H9 (cell line): ENCODE results near the gene TSTD1. TPM values are rescaled to one million over a fixed set of nuclear protein-coding genes. Genes with fewer than 3 reads are reported as not detected.

Experiments used
- DNase-seq: peaks from one replicate; pipeline ENCODE4 v3.0.0-alpha.2; 2017
- H2AFZ ChIP-seq: one replicate; pipeline ENCODE4 v1.6.1; 2013; ENCODE audit warnings: mild to moderate bottlenecking, low read length, control low read depth, moderate library complexity
- H2AK5ac ChIP-seq: 2 replicates; pipeline ENCODE4 v1.6.1; 2013; ENCODE audit warnings: low read length, control low read depth, mixed read lengths; ENCODE audit not compliant: insufficient read length
- H2BK120ac ChIP-seq: one replicate; pipeline ENCODE4 v1.6.1; 2013; ENCODE audit warnings: low read depth, mild to moderate bottlenecking, low read length, control low read depth, inconsistent platforms; ENCODE audit not compliant: poor library complexity, severe bottlenecking
- H2BK12ac ChIP-seq: 2 replicates; pipeline ENCODE4 v1.6.1; 2013; ENCODE audit warnings: low read length, control low read depth, mixed read lengths, low read depth; ENCODE audit not compliant: insufficient read length
- H2BK15ac ChIP-seq: 2 replicates; pipeline ENCODE4 v1.6.1; 2013; ENCODE audit warnings: low read depth, low read length, control low read depth
- H2BK20ac ChIP-seq: one replicate; pipeline ENCODE4 v1.6.1; 2013; ENCODE audit warnings: low read depth, mild to moderate bottlenecking, low read length, control low read depth, inconsistent platforms; ENCODE audit not compliant: poor library complexity, severe bottlenecking
- H2BK5ac ChIP-seq: 2 replicates; pipeline ENCODE4 v1.6.1; 2013; ENCODE audit warnings: low read length, control low read depth, mixed read lengths; ENCODE audit not compliant: insufficient read length
- H3K14ac ChIP-seq: 2 replicates; pipeline ENCODE4 v1.6.1; 2013; ENCODE audit warnings: low read length, control low read depth; ENCODE audit not compliant: insufficient read depth
- H3K18ac ChIP-seq: 2 replicates; pipeline ENCODE4 v1.6.1; 2013; ENCODE audit warnings: low read depth, mild to moderate bottlenecking, mixed read lengths, low read length, control low read depth; ENCODE audit not compliant: insufficient read length
- H3K23ac ChIP-seq: 2 replicates; pipeline ENCODE4 v1.6.1; 2013; ENCODE audit warnings: low read length, control low read depth, mixed read lengths, low read depth; ENCODE audit not compliant: insufficient read length
- H3K23me2 ChIP-seq: 2 replicates; pipeline ENCODE4 v1.6.1; 2013; ENCODE audit warnings: low read depth, mild to moderate bottlenecking, mixed read lengths, low read length, control low read depth; ENCODE audit not compliant: insufficient read length, poor library complexity, severe bottlenecking
- H3K27ac ChIP-seq: 2 replicates; pipeline ENCODE4 v1.5.1; 2013; ENCODE audit warnings: low read length, control low read depth, mixed read lengths, low read depth; ENCODE audit not compliant: insufficient read length
- H3K27me3 ChIP-seq: 2 replicates; pipeline ENCODE4 v1.6.1; 2013; ENCODE audit warnings: low read length, control low read depth, inconsistent platforms; ENCODE audit not compliant: insufficient read depth
- H3K4ac ChIP-seq: 2 replicates; pipeline ENCODE4 v1.6.1; 2013; ENCODE audit warnings: low read depth, mild to moderate bottlenecking, control low read depth, inconsistent platforms, low read length, moderate library complexity
- H3K4me1 ChIP-seq: 2 replicates; pipeline ENCODE4 v1.6.1; 2013; ENCODE audit warnings: low read length, control low read depth, inconsistent platforms; ENCODE audit not compliant: insufficient read depth
- H3K4me2 ChIP-seq: 2 replicates; pipeline ENCODE4 v1.6.1; 2013; ENCODE audit warnings: low read length, control low read depth, mixed read lengths; ENCODE audit not compliant: insufficient read length, insufficient read depth
- H3K56ac ChIP-seq: 2 replicates; pipeline ENCODE4 v1.6.1; 2013; ENCODE audit warnings: low read depth, mild to moderate bottlenecking, mixed read lengths, low read length, control low read depth; ENCODE audit not compliant: insufficient read length
- H3K79me1 ChIP-seq: 2 replicates; pipeline ENCODE4 v1.6.1; 2013; ENCODE audit warnings: low read depth, mild to moderate bottlenecking, moderate library complexity, low read length, control low read depth, inconsistent platforms; ENCODE audit not compliant: insufficient read depth, poor library complexity, severe bottlenecking
- H3K79me2 ChIP-seq: 2 replicates; pipeline ENCODE4 v1.6.1; 2013; ENCODE audit warnings: low read length, control low read depth, inconsistent platforms; ENCODE audit not compliant: insufficient read depth
- H3K9ac ChIP-seq: 2 replicates; pipeline ENCODE4 v1.6.1; 2013; ENCODE audit warnings: low read length, control low read depth, mixed read lengths; ENCODE audit not compliant: insufficient read length; ENCODE audit errors: extremely low read depth
- H3K9me3 ChIP-seq: one replicate; pipeline ENCODE4 v1.6.1; 2013; ENCODE audit warnings: low read depth, low read length, inconsistent platforms; ENCODE audit not compliant: control insufficient read depth
- H3T11ph ChIP-seq: one replicate; pipeline ENCODE4 v1.6.1; 2013; ENCODE audit warnings: mild to moderate bottlenecking, low read length, control low read depth, inconsistent platforms
- H4K20me1 ChIP-seq: one replicate; pipeline ENCODE4 v1.6.1; 2013; ENCODE audit not compliant: control insufficient read depth, insufficient read length, insufficient read depth
- H4K5ac ChIP-seq: 2 replicates; pipeline ENCODE4 v1.6.1; 2013; ENCODE audit warnings: low read depth, mild to moderate bottlenecking, mixed read lengths, low read length, control low read depth; ENCODE audit not compliant: insufficient read length
- H4K8ac ChIP-seq: replicated peaks from 2 replicates; pipeline ENCODE4 v1.6.1; 2013; ENCODE audit warnings: low read length, control low read depth, mixed read lengths, low read depth; ENCODE audit not compliant: insufficient read length
- H4K91ac ChIP-seq: 2 replicates; pipeline ENCODE4 v1.6.1; 2013; ENCODE audit warnings: low read depth, mild to moderate bottlenecking, moderate library complexity, mixed read lengths, low read length, control low read depth; ENCODE audit not compliant: insufficient read length
- H3K27ac Mint-ChIP-seq, 3 experiments: 2 replicates in 2 of 3; 3 replicates in 1 of 3; pipeline ENCODE4 v1.8.0; 2020 to 2021; ENCODE audit warnings: mixed read lengths in 3 of 3, mild to moderate bottlenecking in 1 of 3, moderate library complexity in 1 of 3
- H3K27me3 Mint-ChIP-seq: 2 replicates; pipeline ENCODE4 v1.8.0; 2021; ENCODE audit warnings: low read depth, mild to moderate bottlenecking, moderate library complexity, mixed read lengths
- H3K36me3 Mint-ChIP-seq, 3 experiments: 2 replicates in 2 of 3; 3 replicates in 1 of 3; pipeline ENCODE4 v1.8.0; 2020 to 2021; ENCODE audit warnings: low read depth in 3 of 3, mixed read lengths in 3 of 3; ENCODE audit not compliant: insufficient read depth in 1 of 3
- H3K4me1 Mint-ChIP-seq, 2 experiments: 2 replicates each; pipeline ENCODE4 v1.8.0; 2020; ENCODE audit warnings: mixed read lengths in 2 of 2
- H3K4me3 Mint-ChIP-seq, 2 experiments: 2 replicates in 1 of 2; 3 replicates in 1 of 2; pipeline ENCODE4 v1.8.0; 2020 to 2021; ENCODE audit warnings: mild to moderate bottlenecking in 2 of 2, mixed read lengths in 2 of 2, moderate library complexity in 1 of 2
- H3K9me3 Mint-ChIP-seq, 2 experiments: 2 replicates in 1 of 2; 3 replicates in 1 of 2; pipeline ENCODE4 v1.8.0; 2020; ENCODE audit warnings: mild to moderate bottlenecking in 2 of 2, mixed read lengths in 2 of 2, moderate library complexity in 1 of 2
- WGBS: extraction: QIAGEN DNeasy Blood & Tissue Kit; methylation state at CpG from one replicate; pipeline ENCODE4 v1.1.7; 2013; ENCODE audit warnings: missing lambda C conversion rate, low lambda C conversion rate, mixed read lengths; ENCODE audit not compliant: insufficient read length; ENCODE audit errors: extremely low coverage; 5-methylcytosine and 5-hydroxymethylcytosine counted together
- total RNA-seq: library from RNA; stranded (reverse); gene quantifications from 2 replicates; pipeline ENCODE4 v1.2.1, GENCODE V29; 2021
- TF ChIP-seq, protein P1 (sequence below): fragments of 200-600 bp; sonication (generic); conservative IDR thresholded peaks from 3 replicates; pipeline ENCODE4 v1.8.0; 2021; ENCODE audit warnings: antibody characterized with exemption, mild to moderate bottlenecking

TSTD1 gene
- total RNA-seq, 1 experiment from 2014 or later: 73.7 TPM

DNA sequence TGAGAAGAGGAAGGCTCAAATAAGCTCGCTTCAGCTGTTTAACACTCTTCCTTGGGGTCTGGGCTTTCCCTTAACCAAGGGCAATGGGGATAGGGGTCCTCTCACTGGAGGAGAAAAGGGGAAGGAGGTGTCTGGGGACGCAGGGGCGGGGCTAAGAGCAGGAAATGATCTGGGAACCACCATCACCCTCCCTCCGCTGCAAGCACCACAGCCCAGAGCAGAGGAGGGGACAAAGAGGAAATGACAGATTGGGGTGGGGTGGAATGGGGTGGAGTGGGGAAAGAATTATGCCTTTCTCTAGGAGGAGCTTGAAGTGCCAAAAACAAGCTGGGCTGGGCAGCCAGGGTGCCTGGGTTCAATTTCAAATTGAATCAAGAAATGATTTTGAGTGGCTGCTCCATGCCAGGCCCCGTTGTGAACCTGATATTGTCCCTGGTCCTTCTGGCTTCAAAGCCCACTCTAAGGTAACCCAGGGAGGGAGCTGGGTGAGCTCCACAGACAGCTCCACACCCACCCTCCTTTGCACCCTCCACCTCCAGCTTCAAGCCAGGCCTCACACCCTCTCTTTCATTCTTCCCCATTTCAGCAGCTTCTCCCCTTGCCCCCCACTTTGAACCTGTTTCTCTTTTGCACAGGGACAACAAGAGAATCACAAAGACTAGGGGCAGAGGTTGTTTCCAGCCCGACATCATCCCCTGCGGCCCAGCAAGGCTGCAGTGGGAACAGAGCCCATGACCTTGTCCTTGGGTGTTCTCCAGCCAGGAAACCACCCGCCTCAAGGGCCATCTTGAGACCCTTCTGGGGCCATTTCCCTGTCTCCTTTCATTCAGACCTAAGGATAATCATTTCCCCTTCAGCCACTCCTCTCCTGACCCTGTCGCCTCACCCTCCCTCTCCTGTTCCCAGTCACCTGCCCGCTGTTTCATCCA is 29.8 kb upstream of the TSTD1 start:
- Histone ChIP-seq H3K27me3 (no peaks in the 10 kb centered on the region), H3K79me1 (no peaks in the 10 kb centered on the region), H3K14ac (no peak overlapping the region; the same call in 1 of the 2 replicates), H3K4me1 (no peaks in the 10 kb centered on the region; the same call in 1 of the 2 replicates), H3K9me3 (no peaks in the 10 kb centered on the region), H3K4ac (no peak overlapping the region), H4K8ac (no peak overlapping the region), H2BK5ac (no peak overlapping the region), H2BK20ac (no peak overlapping the region), H3K23me2 (no peaks in the 10 kb centered on the region), H4K5ac (no peak overlapping the region), H3T11ph (no peak overlapping the region), H3K9ac (no peak overlapping the region), H2BK15ac (no peak overlapping the region), H2BK12ac (no peak overlapping the region), H2AK5ac (no peak overlapping the region), H3K27ac (no peak overlapping the region), H4K20me1 (no peaks in the 10 kb centered on the region), H2AFZ (no peak overlapping the region), H3K4me2 (no peak overlapping the region), H3K23ac (no peak overlapping the region), H3K18ac (no peak overlapping the region), H3K79me2 (no peaks in the 10 kb centered on the region), H2BK120ac (no peak overlapping the region), H3K56ac (no peak overlapping the region), H4K91ac (no peak overlapping the region)
- H3K9me3 Mint-ChIP-seq: no peaks in the 10 kb centered on the region
- WGBS: no CpG with 5 or more reads among the region's 10 CpGs
- DNase-seq: peak; percentile 65
- TF ChIP-seq, protein P1, sequence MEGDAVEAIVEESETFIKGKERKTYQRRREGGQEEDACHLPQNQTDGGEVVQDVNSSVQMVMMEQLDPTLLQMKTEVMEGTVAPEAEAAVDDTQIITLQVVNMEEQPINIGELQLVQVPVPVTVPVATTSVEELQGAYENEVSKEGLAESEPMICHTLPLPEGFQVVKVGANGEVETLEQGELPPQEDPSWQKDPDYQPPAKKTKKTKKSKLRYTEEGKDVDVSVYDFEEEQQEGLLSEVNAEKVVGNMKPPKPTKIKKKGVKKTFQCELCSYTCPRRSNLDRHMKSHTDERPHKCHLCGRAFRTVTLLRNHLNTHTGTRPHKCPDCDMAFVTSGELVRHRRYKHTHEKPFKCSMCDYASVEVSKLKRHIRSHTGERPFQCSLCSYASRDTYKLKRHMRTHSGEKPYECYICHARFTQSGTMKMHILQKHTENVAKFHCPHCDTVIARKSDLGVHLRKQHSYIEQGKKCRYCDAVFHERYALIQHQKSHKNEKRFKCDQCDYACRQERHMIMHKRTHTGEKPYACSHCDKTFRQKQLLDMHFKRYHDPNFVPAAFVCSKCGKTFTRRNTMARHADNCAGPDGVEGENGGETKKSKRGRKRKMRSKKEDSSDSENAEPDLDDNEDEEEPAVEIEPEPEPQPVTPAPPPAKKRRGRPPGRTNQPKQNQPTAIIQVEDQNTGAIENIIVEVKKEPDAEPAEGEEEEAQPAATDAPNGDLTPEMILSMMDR: no peak
- H3K4me3 Mint-ChIP-seq: peak overlapping the region in 1 of 2 experiments; percentile 42; a peak in 2 of 5 replicates
- H3K27me3 Mint-ChIP-seq: peaks cover 15% of the 10 kb centered on the region
- no peaks in the 10 kb centered on the region for H3K36me3 Mint-ChIP-seq
- H3K27ac Mint-ChIP-seq: peak overlapping the region in 1 of 3 experiments; percentile 72; a peak in 1 of 7 replicates
- H3K4me1 Mint-ChIP-seq: peaks cover 13 to 19% of the 10 kb centered on the region in 2 experiments
